Esophagus muscularis mucosa (tissue), 4 donors: Measurements from ENCODE around the gene PZP. TPM values are rescaled to one million over a fixed set of nuclear protein-coding genes. Genes with fewer than 3 reads are reported as not detected.
A peak's percentile ranks its signal among the peaks of the same experiment; 100 is the strongest.

Experiments
- DNase-seq: peaks from one replicate; pipeline ENCODE4 v3.0.0-alpha.2; 2017; ENCODE audit errors: extremely low spot score
- H3K27ac ChIP-seq, 4 donors: fragments of 200-600 bp; sonication (generic); replicated peaks in 1 of 4; 1 replicate in 3 of 4; 2 replicates in 1 of 4; pipeline ENCODE4 v1.5.1; 2016 to 2019; ENCODE audit warnings: mild to moderate bottlenecking in 1 of 4
- H3K27me3 ChIP-seq, 4 donors: fragments of 200-600 bp; sonication (generic); one replicate each; pipeline versions ENCODE4 v1.5.1 to v1.6.0; 2016 to 2019
- H3K36me3 ChIP-seq, 4 donors: fragments of 200-600 bp; sonication (generic); one replicate each; pipeline ENCODE4 v1.5.1; 2016 to 2019
- H3K4me1 ChIP-seq, 4 donors: fragments of 200-600 bp; sonication (generic); one replicate each; pipeline ENCODE4 v1.5.1; 2016 to 2019
- H3K4me3 ChIP-seq, 4 donors: fragments of 200-600 bp; sonication (generic); 1 replicate in 2 of 4; 2 replicates in 2 of 4; pipeline ENCODE4 v1.5.1; 2016 to 2019; ENCODE audit warnings: mild to moderate bottlenecking in 4 of 4, moderate library complexity in 1 of 4
- H3K9me3 ChIP-seq, 4 donors: fragments of 200-600 bp; sonication (generic); 1 replicate in 3 of 4; 2 replicates in 1 of 4; pipeline ENCODE4 v1.5.1; 2016 to 2019
- CTCF ChIP-seq, 3 experiments: fragments of 200-600 bp in 2 of 3; fragments of 450-650 bp in 1 of 3; sonication (generic) in 2 of 3; IDR thresholded peaks; one replicate each; pipeline ENCODE4 v1.5.1; 2017 to 2019; ENCODE audit warnings: antibody characterized with exemption in 3 of 3, mild to moderate bottlenecking in 2 of 3, moderate library complexity in 1 of 3
- EP300 ChIP-seq: sonication (generic); formaldehyde crosslinking; IDR thresholded peaks from one replicate; pipeline ENCODE4 v1.6.1; 2017; ENCODE audit warnings: antibody characterized with exemption
- POLR2A ChIP-seq: fragments of 450-650 bp; IDR thresholded peaks from one replicate; pipeline ENCODE4 v1.6.1; 2017; ENCODE audit warnings: antibody characterized with exemption, moderate library complexity, mild to moderate bottlenecking, low read depth
- POLR2AphosphoS5 ChIP-seq, 2 donors: sonication (generic); formaldehyde crosslinking; IDR thresholded peaks; one replicate each; pipeline ENCODE4 v1.6.1; 2017; ENCODE audit warnings: antibody characterized with exemption in 2 of 2
- WGBS: methylation state at CpG from one replicate; pipeline ENCODE4 v1.1.5; 2018; 5-methylcytosine and 5-hydroxymethylcytosine counted together
- intact Hi-C: fragments of 100-400 bp; cut with DNase I; formaldehyde crosslinking; loops from one replicate; pipeline ENCODE4 v1.15.1; 2023
- total RNA-seq, 4 donors: library from RNA; depleted of rRNA; stranded (reverse); fragments of >200 nt; gene quantifications; one replicate each; pipeline versions ENCODE4 v1.1.0 to v1.2.1, GENCODE V29; 2016

Gene PZP
- total RNA-seq, 4 donors from 2014 or later = 0.06 to 1.2 TPM; not detected in 2

GRCh38 chr12:9118158-9118557 lies 90.0 kb downstream of the PZP start:
- no peak for DNase-seq
- Histone ChIP-seq H3K27me3 (no peaks in the 10 kb centered on the region), H3K9me3 (no peaks in the 10 kb centered on the region), H3K4me3 (no peak overlapping the region), H3K4me1 (peaks cover 36 to 66% (median 58%) of the 10 kb centered on the region in 4 donors), H3K36me3 (peaks cover 0 to 5% (median under 1%) of the 10 kb centered on the region in 4 donors), H3K27ac (peak overlapping the region; percentile 77 to 83 (median 81))
- WGBS = 61% methylated on average over 3 of the region's 3 CpGs
- intact Hi-C loops = no loop called here
- TF ChIP-seq POLR2A (no peak), EP300 (no peak), POLR2AphosphoS5 (IDR thresholded peaks at IDR 0.05) (peak; percentile 12 to 41), CTCF (IDR thresholded peaks at IDR 0.05) (no peak)

GRCh38 chr12:9115731-9116559 lies 92.2 kb downstream of the PZP start, which contains the start of gene A2M:
A2M (minus strand) TSS chr12:9115919; CDS start chr12:9115849, 70 bp downstream.
- H3K4me3 ChIP-seq = peak within 1 kb of the TSS; percentile 48 to 57 (median 54)
- intact Hi-C loops = no loop called here
- peak within 1 kb of the TSS; percentile 77 to 83 (median 81) for H3K27ac ChIP-seq
- H3K4me1 ChIP-seq = peaks cover 42 to 79% (median 64%) of the 10 kb centered on the region in 4 donors
- H3K9me3 ChIP-seq = no peaks in the 10 kb centered on the region
- DNase-seq = no peak
- no peaks in the 10 kb centered on the region for H3K27me3 ChIP-seq
- WGBS = 27% methylated on average over 9 of the region's 9 CpGs
- peaks cover 4 to 27% (median 18%) of the 10 kb centered on the region in 4 donors for H3K36me3 ChIP-seq
- TF ChIP-seq POLR2A (no peak), EP300 (peak; percentile 75), CTCF (IDR thresholded peaks at IDR 0.05) (no peak), POLR2AphosphoS5 (IDR thresholded peaks at IDR 0.05) (peak; percentile 80 to 86)

GRCh38 chr12:9114946-9115345 lies 93.2 kb downstream of the PZP start:
- H3K4me1 ChIP-seq = peaks cover 38 to 76% (median 60%) of the 10 kb centered on the region in 4 donors
- intact Hi-C loops = no loop called here
- H3K27me3 ChIP-seq = no peaks in the 10 kb centered on the region
- peaks cover 9 to 37% (median 23%) of the 10 kb centered on the region in 4 donors for H3K36me3 ChIP-seq
- TF ChIP-seq CTCF (IDR thresholded peaks at IDR 0.05) = no peak
- no peak for TF ChIP-seq POLR2A
- TF ChIP-seq EP300 = no peak
- no peak for TF ChIP-seq POLR2AphosphoS5 (IDR thresholded peaks at IDR 0.05)
- no peak for DNase-seq
- H3K9me3 ChIP-seq = no peaks in the 10 kb centered on the region
- peak overlapping the region; percentile 77 to 83 (median 81) for H3K27ac ChIP-seq
- H3K4me3 ChIP-seq = peak overlapping the region; percentile 48 to 57 (median 54)

- Histone ChIP-seq H3K4me1 (peaks cover 30 to 66% (median 51%) of the 10 kb centered on the region in 4 donors), H3K9me3 (no peaks in the 10 kb centered on the region), H3K27ac (peak overlapping the region; percentile 44 to 83 (median 68)), H3K27me3 (no peaks in the 10 kb centered on the region), H3K36me3 (peaks cover 18 to 47% (median 33%) of the 10 kb centered on the region in 4 donors), H3K4me3 (peak overlapping the region; percentile 48 to 57 (median 54))
- 69% methylated on average over 1 of the region's 1 CpG for WGBS
- no peak for DNase-seq
- intact Hi-C loops = no loop called here
- TF ChIP-seq CTCF (IDR thresholded peaks at IDR 0.05) = no peak
- no peak for TF ChIP-seq EP300
- TF ChIP-seq POLR2AphosphoS5 (IDR thresholded peaks at IDR 0.05) = no peak
- TF ChIP-seq POLR2A = no peak
Observed at GRCh38 chr12:9113987-9114309, 94.2 kb downstream of the PZP start.
